ENCODE data around the gene TBC1D1.

The TBC1D1 gene

GRCh38 chr4:37988670-37989069 is 97.8 kb downstream of the TBC1D1 start:
- Mint-ChIP-seq H3K4me1 (peaks cover 53% of the 10 kb centered on the region), H3K4me3 (no peak overlapping the region), H3K9me3 (no peaks in the 10 kb centered on the region), H3K27ac (peak overlapping the region; percentile 83 to 95 (median 88)), H3K36me3 (ENCODE audit: low read depth) (no peaks in the 10 kb centered on the region), H3K27me3 (ENCODE audit: low read depth) (no peaks in the 10 kb centered on the region)
- TF ChIP-seq, protein P1, sequence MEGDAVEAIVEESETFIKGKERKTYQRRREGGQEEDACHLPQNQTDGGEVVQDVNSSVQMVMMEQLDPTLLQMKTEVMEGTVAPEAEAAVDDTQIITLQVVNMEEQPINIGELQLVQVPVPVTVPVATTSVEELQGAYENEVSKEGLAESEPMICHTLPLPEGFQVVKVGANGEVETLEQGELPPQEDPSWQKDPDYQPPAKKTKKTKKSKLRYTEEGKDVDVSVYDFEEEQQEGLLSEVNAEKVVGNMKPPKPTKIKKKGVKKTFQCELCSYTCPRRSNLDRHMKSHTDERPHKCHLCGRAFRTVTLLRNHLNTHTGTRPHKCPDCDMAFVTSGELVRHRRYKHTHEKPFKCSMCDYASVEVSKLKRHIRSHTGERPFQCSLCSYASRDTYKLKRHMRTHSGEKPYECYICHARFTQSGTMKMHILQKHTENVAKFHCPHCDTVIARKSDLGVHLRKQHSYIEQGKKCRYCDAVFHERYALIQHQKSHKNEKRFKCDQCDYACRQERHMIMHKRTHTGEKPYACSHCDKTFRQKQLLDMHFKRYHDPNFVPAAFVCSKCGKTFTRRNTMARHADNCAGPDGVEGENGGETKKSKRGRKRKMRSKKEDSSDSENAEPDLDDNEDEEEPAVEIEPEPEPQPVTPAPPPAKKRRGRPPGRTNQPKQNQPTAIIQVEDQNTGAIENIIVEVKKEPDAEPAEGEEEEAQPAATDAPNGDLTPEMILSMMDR (IDR thresholded peaks at IDR 0.05; ENCODE audit: unreplicated experiment in 3 of 3), result no peak

DNA sequence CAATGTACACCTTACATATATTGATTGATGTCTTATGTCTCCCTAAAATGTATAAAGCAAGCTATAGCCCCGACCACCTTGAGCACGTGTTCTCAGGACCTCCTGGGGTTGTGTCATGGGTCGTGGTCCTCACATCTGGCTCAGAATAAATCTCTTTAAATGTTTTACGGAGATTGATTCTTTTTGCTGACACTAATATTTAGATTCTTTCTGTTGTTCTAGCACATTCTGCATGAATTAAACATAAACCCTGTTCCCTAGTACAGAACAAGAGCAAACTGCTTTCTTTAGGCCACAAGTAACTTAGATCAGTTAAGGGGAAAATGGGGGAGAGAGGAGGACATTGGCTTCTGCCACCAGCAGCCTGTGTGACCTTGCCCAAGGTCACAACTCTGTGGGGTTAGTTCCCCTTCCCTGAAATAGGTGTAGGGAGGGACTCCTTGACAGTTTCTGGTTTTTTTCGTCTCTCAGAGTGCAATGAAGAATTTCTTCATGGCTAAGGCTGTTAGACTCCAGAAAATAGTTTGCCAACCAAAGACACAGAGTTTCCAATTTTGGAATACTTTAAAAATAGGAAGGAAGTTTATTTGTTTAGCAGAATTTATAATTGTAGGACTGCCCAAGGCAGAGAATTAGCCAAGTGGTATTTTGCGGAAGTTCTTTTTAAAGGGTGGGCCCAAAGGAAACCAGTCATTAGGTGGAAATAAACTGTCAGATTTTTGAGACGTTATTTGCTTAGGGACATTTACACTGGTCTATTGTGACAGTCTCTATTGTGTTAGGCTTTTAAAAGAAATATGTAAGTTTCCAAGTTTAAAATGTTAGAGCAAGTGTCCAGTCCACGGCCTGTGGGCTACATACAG is 98.7 kb downstream of the TBC1D1 start:
- no peaks in the 10 kb centered on the region for H3K27me3 Mint-ChIP-seq (ENCODE audit: low read depth)
- H3K27ac Mint-ChIP-seq, result peak overlapping the region; percentile 83 to 95 (median 88)
- peaks cover 55% of the 10 kb centered on the region for H3K4me1 Mint-ChIP-seq
- H3K4me3 Mint-ChIP-seq, result peak overlapping the region in 1 of 3 experiments; percentile 1
- TF ChIP-seq, protein P1 (IDR thresholded peaks at IDR 0.05; ENCODE audit: unreplicated experiment in 3 of 3), result no peak
- H3K9me3 Mint-ChIP-seq, result no peaks in the 10 kb centered on the region
- no peaks in the 10 kb centered on the region for H3K36me3 Mint-ChIP-seq (ENCODE audit: low read depth)

GRCh38 chr4:37990731-37991245 is 99.9 kb downstream of the TBC1D1 start:
- H3K9me3 Mint-ChIP-seq, result no peaks in the 10 kb centered on the region
- no peaks in the 10 kb centered on the region for H3K27me3 Mint-ChIP-seq (ENCODE audit: low read depth)
- TF ChIP-seq, protein P1 (IDR thresholded peaks at IDR 0.05; ENCODE audit: unreplicated experiment in 3 of 3), result no peak
- peaks cover 61% of the 10 kb centered on the region for H3K4me1 Mint-ChIP-seq
- H3K4me3 Mint-ChIP-seq, result no peak overlapping the region
- H3K27ac Mint-ChIP-seq, result peak overlapping the region; percentile 81 to 95 (median 88)
- no peaks in the 10 kb centered on the region for H3K36me3 Mint-ChIP-seq (ENCODE audit: low read depth)

GRCh38 chr4:37991623-37992410 is 100.9 kb downstream of the TBC1D1 start:
- H3K36me3 Mint-ChIP-seq (ENCODE audit: low read depth), result no peaks in the 10 kb centered on the region
- H3K4me1 Mint-ChIP-seq, result peaks cover 67% of the 10 kb centered on the region
- H3K27me3 Mint-ChIP-seq (ENCODE audit: low read depth), result no peaks in the 10 kb centered on the region
- no peaks in the 10 kb centered on the region for H3K9me3 Mint-ChIP-seq
- TF ChIP-seq, protein P1 (IDR thresholded peaks at IDR 0.05; ENCODE audit: unreplicated experiment in 3 of 3), result no peak
- H3K4me3 Mint-ChIP-seq, result peak overlapping the region in 1 of 3 experiments; percentile 3
- peak overlapping the region; percentile 81 to 95 (median 88) for H3K27ac Mint-ChIP-seq

- TF ChIP-seq, protein P1 (IDR thresholded peaks at IDR 0.05; ENCODE audit: unreplicated experiment in 3 of 3), result no peak
- Mint-ChIP-seq H3K4me3 (no peak overlapping the region), H3K36me3 (ENCODE audit: low read depth) (no peaks in the 10 kb centered on the region)
Observed at GRCh38 chr4:37993806-37994205, 102.9 kb downstream of the TBC1D1 start.

More at GRCh38 chr4:37993806-37994205, 102.9 kb downstream of the TBC1D1 start:
- Mint-ChIP-seq H3K4me1 (peaks cover 73% of the 10 kb centered on the region), H3K27ac (peak overlapping the region in 1 of 3 experiments; percentile 49), H3K27me3 (ENCODE audit: low read depth) (no peaks in the 10 kb centered on the region), H3K9me3 (no peaks in the 10 kb centered on the region)

Measured in nephron (organoid).